BLaER1 (cell line): ENCODE data around the gene PLA2G6.

ENCODE experiments used
- H3K27ac ChIP-seq: shearing (Covaris generic); formaldehyde crosslinking; 2 replicates; pipeline ENCODE4 v1.8.1; 2022
- H3K27me3 ChIP-seq: shearing (Covaris generic); formaldehyde crosslinking; 2 replicates; pipeline ENCODE4 v1.8.1; 2022
- H3K36me3 ChIP-seq: shearing (Covaris generic); formaldehyde crosslinking; 2 replicates; pipeline ENCODE4 v1.8.1; 2022
- H3K4me1 ChIP-seq: shearing (Covaris generic); formaldehyde crosslinking; 2 replicates; pipeline ENCODE4 v1.8.1; 2022
- H3K4me2 ChIP-seq: shearing (Covaris generic); formaldehyde crosslinking; 2 replicates; pipeline ENCODE4 v1.8.1; 2022
- H3K4me3 ChIP-seq: shearing (Covaris generic); formaldehyde crosslinking; 2 replicates; pipeline ENCODE4 v1.8.1; 2022
- H3K9ac ChIP-seq: shearing (Covaris generic); formaldehyde crosslinking; 2 replicates; pipeline ENCODE4 v1.8.1; 2022
- H3K9me3 ChIP-seq: shearing (Covaris generic); formaldehyde crosslinking; 2 replicates; pipeline ENCODE4 v1.8.1; 2022
- H4K20me1 ChIP-seq: shearing (Covaris generic); formaldehyde crosslinking; 2 replicates; pipeline ENCODE4 v1.8.1; 2022
- Cebpa-rat ChIP-seq: shearing (Covaris generic); IDR thresholded peaks from 2 replicates; pipeline ENCODE4 v1.8.1; 2022

PLA2G6 gene, protein sequence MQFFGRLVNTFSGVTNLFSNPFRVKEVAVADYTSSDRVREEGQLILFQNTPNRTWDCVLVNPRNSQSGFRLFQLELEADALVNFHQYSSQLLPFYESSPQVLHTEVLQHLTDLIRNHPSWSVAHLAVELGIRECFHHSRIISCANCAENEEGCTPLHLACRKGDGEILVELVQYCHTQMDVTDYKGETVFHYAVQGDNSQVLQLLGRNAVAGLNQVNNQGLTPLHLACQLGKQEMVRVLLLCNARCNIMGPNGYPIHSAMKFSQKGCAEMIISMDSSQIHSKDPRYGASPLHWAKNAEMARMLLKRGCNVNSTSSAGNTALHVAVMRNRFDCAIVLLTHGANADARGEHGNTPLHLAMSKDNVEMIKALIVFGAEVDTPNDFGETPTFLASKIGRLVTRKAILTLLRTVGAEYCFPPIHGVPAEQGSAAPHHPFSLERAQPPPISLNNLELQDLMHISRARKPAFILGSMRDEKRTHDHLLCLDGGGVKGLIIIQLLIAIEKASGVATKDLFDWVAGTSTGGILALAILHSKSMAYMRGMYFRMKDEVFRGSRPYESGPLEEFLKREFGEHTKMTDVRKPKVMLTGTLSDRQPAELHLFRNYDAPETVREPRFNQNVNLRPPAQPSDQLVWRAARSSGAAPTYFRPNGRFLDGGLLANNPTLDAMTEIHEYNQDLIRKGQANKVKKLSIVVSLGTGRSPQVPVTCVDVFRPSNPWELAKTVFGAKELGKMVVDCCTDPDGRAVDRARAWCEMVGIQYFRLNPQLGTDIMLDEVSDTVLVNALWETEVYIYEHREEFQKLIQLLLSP

DNA sequence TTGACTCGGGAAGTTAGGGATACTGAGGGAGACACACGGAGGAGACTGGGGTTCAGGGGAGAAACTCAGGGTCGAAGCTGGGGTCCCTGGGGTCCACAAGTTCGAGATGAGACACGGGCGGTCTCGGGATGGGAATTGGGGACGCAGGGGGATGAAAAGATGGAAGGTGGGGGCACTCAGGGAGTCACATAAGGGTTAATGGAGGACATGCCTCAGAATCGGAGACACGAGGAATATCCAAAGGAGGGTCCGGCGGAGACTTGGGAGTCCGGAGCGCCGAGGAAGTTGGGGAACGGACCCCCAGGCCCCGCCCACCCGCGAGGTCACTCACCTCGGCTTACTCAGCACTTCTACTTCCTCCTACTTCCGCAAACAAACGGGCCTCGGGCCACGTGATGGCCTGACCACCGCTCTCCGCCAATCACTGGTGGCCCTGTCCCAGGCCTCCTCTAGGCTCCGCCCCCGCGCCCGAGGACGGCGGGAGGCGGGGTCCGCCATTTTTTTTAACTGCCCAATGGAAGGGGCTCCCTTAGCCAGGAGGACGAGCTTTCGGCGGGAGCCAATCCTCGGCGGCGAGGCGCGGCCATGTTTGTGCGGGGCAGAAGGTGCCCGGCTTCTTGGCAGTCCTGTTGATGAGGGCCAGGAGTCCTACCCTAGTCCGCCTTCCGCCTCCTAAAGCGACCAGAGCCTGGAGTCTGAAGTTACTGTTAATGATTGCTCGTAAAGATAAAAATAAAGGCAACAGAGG, at the start of gene PLA2G6:
TSS of gene PLA2G6 (minus strand) at position 378 of the 748 bp plus-strand sequence. CDS start 12,404 bp downstream, outside the sequence.
- no peak for TF ChIP-seq Cebpa-rat
- Histone ChIP-seq H3K9ac (peak within 1 kb of the TSS; percentile 91), H3K9me3 (no peaks in the 10 kb centered on the region), H4K20me1 (no peaks in the 10 kb centered on the region), H3K4me2 (peak within 1 kb of the TSS; percentile 98), H3K36me3 (peaks cover 4% of the 10 kb centered on the region; the same call in 1 of the 2 replicates), H3K4me1 (peaks cover 69% of the 10 kb centered on the region), H3K4me3 (peak within 1 kb of the TSS; percentile 84), H3K27me3 (no peaks in the 10 kb centered on the region), H3K27ac (peak within 1 kb of the TSS; percentile 92)

DNA sequence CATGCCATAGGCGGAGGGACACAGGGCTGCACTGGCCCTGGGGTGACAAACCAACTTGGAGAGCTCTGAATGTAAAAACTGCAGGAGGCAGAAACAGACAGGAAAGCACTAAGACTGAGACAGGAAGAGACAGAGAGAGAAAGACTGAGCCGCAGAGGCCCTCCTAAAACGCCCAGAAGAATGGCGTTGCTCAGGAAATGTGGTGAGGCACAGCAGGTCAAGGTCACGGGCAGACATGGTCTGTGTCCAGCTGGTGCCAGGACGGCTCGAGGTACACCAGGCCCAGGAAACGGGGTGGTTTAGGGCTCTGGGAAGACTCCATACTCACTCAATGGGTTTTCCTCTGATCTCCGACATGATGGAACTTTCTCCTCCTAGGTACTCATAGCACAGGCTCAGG, 49.3 kb upstream of the PLA2G6 start:
- H3K4me3 ChIP-seq: no peak overlapping the region
- no peaks in the 10 kb centered on the region for H3K9me3 ChIP-seq
- H3K27ac ChIP-seq: peak overlapping the region; percentile 72
- H3K27me3 ChIP-seq: no peaks in the 10 kb centered on the region
- peak overlapping the region; percentile 63 for H3K9ac ChIP-seq
- H3K4me2 ChIP-seq: peak overlapping the region; percentile 85
- H4K20me1 ChIP-seq: no peaks in the 10 kb centered on the region
- peaks cover 80% of the 10 kb centered on the region for H3K36me3 ChIP-seq
- H3K4me1 ChIP-seq: peaks cover 55% of the 10 kb centered on the region
- no peak for TF ChIP-seq Cebpa-rat

DNA sequence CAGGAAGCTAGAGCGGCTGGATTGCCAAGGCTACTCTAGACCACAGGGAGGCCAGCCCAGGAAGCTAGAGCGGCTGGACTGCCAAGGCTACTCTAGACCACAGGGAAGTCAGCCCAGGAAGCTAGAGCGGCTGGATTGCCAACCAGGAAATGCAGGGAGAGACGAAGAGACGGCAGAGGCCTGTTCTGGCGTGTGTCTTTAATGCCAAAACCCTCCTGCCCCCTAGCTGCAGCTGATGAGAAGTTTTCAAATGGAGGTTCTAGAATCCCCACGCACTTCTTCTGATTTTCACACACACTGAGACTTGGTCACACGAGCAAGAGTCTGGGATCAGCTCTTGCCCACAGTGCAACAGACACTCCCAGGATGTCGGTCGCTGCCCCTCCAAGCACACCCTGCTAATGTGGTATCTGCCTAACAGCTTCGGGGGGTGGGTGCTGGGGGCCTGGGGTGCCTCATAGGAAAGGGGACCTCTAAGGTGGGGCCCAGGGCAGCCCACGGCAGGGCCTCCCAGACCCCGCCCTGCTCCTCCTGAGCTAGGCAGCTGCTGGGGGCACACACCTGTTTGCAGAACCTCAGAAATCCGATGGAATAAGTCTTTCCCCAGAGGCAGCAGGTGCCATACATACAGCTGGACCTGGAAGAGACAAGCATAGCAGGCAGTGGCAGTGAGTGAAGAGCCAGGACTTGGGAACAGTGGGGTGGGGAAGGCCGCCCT, 48.6 kb upstream of the PLA2G6 start:
- H3K4me2 ChIP-seq: peak overlapping the region; percentile 85
- no peaks in the 10 kb centered on the region for H4K20me1 ChIP-seq
- H3K9ac ChIP-seq: peak overlapping the region; percentile 63
- H3K27me3 ChIP-seq: no peaks in the 10 kb centered on the region
- no peaks in the 10 kb centered on the region for H3K9me3 ChIP-seq
- no peak for TF ChIP-seq Cebpa-rat
- no peak overlapping the region for H3K4me3 ChIP-seq
- peaks cover 55% of the 10 kb centered on the region for H3K4me1 ChIP-seq
- H3K36me3 ChIP-seq: peaks cover 79% of the 10 kb centered on the region
- H3K27ac ChIP-seq: peak overlapping the region; percentile 72

DNA sequence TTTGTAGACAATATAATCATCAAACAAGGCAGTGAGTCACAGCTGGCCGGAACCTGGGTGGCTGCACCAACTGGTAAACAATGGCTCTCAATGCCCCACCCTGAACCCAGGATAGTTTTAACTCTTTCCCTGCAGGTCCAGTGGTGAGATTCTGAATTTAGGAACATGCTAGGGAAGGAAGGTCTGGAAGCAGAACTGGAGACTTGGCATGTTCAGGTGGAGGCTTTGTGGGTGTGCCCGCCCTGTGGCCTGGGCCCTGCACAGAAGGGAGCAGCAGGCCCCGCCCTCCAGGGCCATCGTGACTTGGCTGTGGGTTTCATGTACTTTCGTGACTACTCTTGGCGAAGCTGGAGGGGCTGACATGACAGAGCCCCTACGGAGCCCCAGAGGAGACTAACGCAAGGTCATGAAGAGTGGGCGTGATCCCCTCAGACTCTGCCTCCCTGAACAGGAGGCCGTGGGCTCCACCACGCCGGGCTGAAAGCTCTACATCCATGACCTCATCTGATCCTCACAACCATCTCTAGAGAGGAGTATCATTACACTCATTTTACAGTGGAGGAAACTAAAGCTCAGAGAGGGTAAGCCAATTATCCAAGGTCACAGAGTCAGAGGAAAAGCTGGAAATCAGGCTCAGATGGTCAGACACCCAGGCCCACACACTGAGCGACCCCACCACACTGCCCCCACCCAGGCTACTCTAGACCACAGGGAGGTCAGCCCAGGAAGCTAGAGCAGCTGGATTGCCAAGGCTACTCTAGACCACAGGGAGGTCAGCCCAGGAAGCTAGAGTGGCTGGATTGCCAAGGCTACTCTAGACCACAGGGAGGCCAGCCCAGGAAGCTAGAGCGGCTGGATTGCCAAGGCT, 47.5 kb upstream of the PLA2G6 start:
- H3K4me3 ChIP-seq: no peak overlapping the region
- peak overlapping the region; percentile 21; the same call in 1 of the 2 replicates for H3K9ac ChIP-seq
- H3K4me1 ChIP-seq: peaks cover 64% of the 10 kb centered on the region
- H3K9me3 ChIP-seq: no peaks in the 10 kb centered on the region
- no peaks in the 10 kb centered on the region for H4K20me1 ChIP-seq
- H3K27me3 ChIP-seq: no peaks in the 10 kb centered on the region
- H3K4me2 ChIP-seq: peak overlapping the region; percentile 70
- peak overlapping the region; percentile 65 for H3K27ac ChIP-seq
- TF ChIP-seq Cebpa-rat: no peak
- peaks cover 77% of the 10 kb centered on the region for H3K36me3 ChIP-seq

DNA sequence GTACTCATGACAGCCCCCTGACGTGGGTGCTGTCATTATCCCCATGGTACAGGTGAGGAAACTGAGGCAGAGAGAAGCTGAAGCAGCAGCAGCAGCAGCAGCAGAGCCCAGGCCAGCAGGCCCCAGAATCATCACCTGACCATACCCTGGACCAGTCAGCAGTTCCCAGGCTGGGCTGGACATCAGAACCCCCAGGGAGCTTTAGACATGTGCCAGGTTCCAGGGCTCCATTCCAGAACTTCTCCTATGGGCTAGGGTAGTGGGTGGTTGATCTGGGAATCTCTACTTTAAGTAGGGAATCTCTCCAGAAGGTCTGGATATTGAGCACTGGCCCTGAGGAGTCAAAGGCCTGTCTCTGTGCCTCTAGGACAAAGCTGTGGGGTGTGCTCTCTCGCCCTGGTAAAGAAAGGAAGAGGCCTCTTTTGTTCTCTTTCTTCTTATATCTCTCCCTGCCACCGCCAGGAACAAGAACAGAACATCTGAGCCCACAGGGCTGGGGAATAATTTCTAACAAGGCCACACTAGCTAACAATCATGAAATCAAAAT, 46.8 kb upstream of the PLA2G6 start:
- no peak overlapping the region for H3K4me3 ChIP-seq
- no peaks in the 10 kb centered on the region for H3K9me3 ChIP-seq
- no peaks in the 10 kb centered on the region for H4K20me1 ChIP-seq
- no peak for TF ChIP-seq Cebpa-rat
- peaks cover 72% of the 10 kb centered on the region for H3K36me3 ChIP-seq
- peaks cover 65% of the 10 kb centered on the region for H3K4me1 ChIP-seq
- H3K9ac ChIP-seq: peak overlapping the region; percentile 21; the same call in 1 of the 2 replicates
- no peaks in the 10 kb centered on the region for H3K27me3 ChIP-seq
- H3K27ac ChIP-seq: peak overlapping the region; percentile 65
- peak overlapping the region; percentile 70 for H3K4me2 ChIP-seq

DNA sequence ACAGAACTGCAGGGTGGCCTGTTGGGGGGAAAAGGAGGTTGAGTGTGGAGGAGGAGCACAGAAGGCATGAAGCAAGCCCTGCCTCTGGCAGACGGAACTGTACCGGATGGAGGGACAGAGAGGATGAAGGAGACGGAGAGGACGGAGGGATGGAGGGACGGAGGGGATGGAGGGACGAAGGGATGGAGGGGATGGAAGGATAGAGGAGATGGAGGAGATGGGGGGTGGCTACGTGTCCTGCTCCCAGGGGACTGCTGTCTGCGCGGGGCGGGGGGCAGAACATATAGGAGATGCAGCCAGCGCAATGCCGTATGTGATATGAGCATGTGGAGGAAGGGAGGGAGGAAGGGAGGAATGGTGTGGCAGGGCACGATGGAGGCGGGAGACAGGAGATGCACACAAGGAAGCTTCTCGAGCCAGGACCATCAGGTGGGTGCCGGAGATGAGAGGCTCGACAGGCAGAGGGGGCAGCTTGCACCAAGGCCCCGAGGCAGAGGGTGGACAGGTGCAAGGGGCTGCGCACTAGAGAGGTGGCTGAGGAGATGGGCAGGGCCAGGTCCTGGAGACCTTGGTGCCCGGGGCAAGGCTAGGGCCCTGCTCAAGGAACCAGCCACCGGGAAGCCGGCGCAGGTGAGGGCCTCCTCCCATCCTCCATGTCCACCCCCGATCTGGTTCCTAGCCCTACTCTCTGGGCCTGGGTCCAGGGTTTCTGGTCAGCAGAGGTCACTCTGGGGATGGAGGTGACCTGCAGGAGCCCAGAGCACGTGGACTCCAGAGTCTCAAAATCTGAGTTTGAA, 45.4 kb upstream of the PLA2G6 start:
- peak overlapping the region; percentile 65; the same call in 1 of the 2 replicates for H3K27ac ChIP-seq
- no peak overlapping the region for H3K4me3 ChIP-seq
- no peak overlapping the region for H3K9ac ChIP-seq
- no peaks in the 10 kb centered on the region for H3K9me3 ChIP-seq
- H4K20me1 ChIP-seq: no peaks in the 10 kb centered on the region
- peaks cover 58% of the 10 kb centered on the region for H3K36me3 ChIP-seq
- H3K27me3 ChIP-seq: no peaks in the 10 kb centered on the region
- H3K4me2 ChIP-seq: no peak overlapping the region
- no peak for TF ChIP-seq Cebpa-rat
- peaks cover 67% of the 10 kb centered on the region for H3K4me1 ChIP-seq

DNA sequence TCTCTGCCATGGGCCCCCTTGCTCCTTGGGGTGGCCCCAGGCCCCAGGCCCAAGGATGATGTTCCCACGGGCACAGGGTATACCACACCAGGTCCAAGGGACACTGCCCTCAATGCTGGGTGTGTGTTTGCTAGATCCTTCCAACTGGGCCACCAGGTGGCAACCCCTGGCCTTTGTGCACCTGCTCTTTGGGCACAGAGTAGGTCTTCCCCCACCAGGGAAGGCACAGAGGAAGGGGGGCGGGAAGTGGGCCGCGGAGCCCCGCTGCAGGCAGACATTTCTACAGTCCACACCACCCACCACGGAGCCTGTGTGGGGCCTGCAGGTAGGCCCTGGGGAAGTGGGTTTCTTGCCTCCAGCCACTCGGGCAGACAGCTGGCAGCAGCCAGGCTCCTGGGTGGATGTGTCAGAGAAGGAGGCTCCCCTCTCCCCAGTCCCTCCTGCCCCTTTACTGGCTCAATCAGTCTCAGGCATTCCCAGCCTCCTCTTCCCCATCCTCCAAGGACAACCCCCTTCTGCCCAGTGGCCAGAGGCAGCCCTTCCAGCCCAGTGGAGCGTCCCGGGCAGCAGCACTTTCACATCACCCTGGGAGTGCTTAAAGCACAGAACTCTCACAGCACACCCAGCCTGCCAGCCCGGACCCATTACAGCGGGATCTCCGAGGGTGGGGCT, 41.8 kb upstream of the PLA2G6 start:
- Histone ChIP-seq H3K27me3 (no peaks in the 10 kb centered on the region), H3K9me3 (no peaks in the 10 kb centered on the region), H3K4me1 (peaks cover 72% of the 10 kb centered on the region), H3K36me3 (peaks cover 61% of the 10 kb centered on the region), H3K4me3 (no peak overlapping the region), H3K4me2 (peak overlapping the region; percentile 57), H4K20me1 (no peaks in the 10 kb centered on the region), H3K9ac (peak overlapping the region; percentile 59; the same call in 1 of the 2 replicates), H3K27ac (peak overlapping the region; percentile 73)
- no peak for TF ChIP-seq Cebpa-rat
